ENCODE results near the gene RETSAT. TPM values are rescaled to one million over a fixed set of nuclear protein-coding genes. Genes with fewer than 3 reads are reported as not detected.

Gene RETSAT
- polyA plus RNA-seq, 2 of the 4 experiments (the other 2 are of a cell fraction): 42.3 to 51.6 TPM

DNA sequence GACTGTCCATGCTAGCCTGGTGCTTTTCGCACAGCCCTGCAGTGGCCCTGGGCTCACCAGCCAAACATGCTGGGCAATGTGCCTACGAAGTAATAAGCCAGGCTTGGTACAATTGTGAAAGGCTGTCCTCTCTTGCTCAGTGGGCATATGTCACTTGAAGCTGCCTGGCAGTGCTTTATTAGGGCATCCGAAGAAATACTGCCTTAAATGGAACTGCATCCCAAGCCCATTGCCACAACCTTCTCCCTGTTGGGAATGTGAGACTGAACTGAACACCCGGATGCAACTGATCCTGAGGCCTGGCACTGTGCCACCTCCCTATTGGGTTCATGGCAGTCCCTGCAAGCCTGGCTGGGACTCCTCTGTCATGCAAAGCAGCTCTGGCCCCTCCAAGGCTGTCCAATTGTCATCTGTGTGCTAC, 39.9 kb upstream of the RETSAT start:
- ChIA-PET POLR2A (no interaction called here), CTCF (interaction anchor here (0.6 to 8.4 kb wide), 6 partner anchors 9 to 158 kb away, joined by 3 to 189 read pairs (median 5); no protein-coding TSS in a partner anchor)
- WGBS (ENCODE audit: missing lambda C conversion rate): 94% methylated on average over 4 of the region's 4 CpGs
- no peak overlapping the region for H3K4me3 ChIP-seq
- no peak for ATAC-seq
- H3K27ac ChIP-seq: no peak overlapping the region
- no peak for FAIRE-seq
- H3K9me3 ChIP-seq: no peaks in the 10 kb centered on the region
- DNase-seq (ENCODE audit: low read depth in 1 of 2, low spot score in 1 of 2): no peak
- H3K4me1 ChIP-seq: peaks cover 6% of the 10 kb centered on the region; the same call in 2 of the 3 replicates
- H3K4me2 ChIP-seq: no peak overlapping the region
- TF ChIP-seq, protein P1, sequence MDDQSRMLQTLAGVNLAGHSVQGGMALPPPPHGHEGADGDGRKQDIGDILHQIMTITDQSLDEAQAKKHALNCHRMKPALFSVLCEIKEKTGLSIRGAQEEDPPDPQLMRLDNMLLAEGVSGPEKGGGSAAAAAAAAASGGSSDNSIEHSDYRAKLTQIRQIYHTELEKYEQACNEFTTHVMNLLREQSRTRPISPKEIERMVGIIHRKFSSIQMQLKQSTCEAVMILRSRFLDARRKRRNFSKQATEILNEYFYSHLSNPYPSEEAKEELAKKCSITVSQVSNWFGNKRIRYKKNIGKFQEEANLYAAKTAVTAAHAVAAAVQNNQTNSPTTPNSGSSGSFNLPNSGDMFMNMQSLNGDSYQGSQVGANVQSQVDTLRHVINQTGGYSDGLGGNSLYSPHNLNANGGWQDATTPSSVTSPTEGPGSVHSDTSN (IDR thresholded peaks at IDR 0.05): no peak
- TF ChIP-seq HOXB13 (CRISPR knock-in tag; IDR thresholded peaks at IDR 0.05; ENCODE audit: low read depth): no peak
- TF ChIP-seq HDAC2 (IDR thresholded peaks at IDR 0.05): no peak
- TF ChIP-seq JUNB (IDR thresholded peaks at IDR 0.05): no peak
- no peak for TF ChIP-seq GATA3 (IDR thresholded peaks at IDR 0.05; ENCODE audit: borderline replicate concordance)
- TF ChIP-seq, protein P2, sequence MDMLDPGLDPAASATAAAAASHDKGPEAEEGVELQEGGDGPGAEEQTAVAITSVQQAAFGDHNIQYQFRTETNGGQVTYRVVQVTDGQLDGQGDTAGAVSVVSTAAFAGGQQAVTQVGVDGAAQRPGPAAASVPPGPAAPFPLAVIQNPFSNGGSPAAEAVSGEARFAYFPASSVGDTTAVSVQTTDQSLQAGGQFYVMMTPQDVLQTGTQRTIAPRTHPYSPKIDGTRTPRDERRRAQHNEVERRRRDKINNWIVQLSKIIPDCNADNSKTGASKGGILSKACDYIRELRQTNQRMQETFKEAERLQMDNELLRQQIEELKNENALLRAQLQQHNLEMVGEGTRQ (IDR thresholded peaks at IDR 0.05): no peak
- no peak for TF ChIP-seq NFE2L2 (conservative IDR thresholded peaks at IDR 0.05; ENCODE audit: low read length)
- no peak for TF ChIP-seq MYC (IDR thresholded peaks at IDR 0.05; ENCODE audit: borderline replicate concordance, low read length)
- TF ChIP-seq, protein P3, sequence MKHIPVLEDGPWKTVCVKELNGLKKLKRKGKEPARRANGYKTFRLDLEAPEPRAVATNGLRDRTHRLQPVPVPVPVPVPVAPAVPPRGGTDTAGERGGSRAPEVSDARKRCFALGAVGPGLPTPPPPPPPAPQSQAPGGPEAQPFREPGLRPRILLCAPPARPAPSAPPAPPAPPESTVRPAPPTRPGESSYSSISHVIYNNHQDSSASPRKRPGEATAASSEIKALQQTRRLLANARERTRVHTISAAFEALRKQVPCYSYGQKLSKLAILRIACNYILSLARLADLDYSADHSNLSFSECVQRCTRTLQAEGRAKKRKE (CRISPR knock-in tag; IDR thresholded peaks at IDR 0.05; ENCODE audit: low read depth): no peak
- TF ChIP-seq, protein P4, sequence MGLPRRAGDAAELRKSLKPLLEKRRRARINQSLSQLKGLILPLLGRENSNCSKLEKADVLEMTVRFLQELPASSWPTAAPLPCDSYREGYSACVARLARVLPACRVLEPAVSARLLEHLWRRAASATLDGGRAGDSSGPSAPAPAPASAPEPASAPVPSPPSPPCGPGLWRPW (IDR thresholded peaks at IDR 0.05): no peak
- no peak for TF ChIP-seq RNF2 (IDR thresholded peaks at IDR 0.05; ENCODE audit: borderline replicate concordance, low read depth)
- TF ChIP-seq, protein P5, sequence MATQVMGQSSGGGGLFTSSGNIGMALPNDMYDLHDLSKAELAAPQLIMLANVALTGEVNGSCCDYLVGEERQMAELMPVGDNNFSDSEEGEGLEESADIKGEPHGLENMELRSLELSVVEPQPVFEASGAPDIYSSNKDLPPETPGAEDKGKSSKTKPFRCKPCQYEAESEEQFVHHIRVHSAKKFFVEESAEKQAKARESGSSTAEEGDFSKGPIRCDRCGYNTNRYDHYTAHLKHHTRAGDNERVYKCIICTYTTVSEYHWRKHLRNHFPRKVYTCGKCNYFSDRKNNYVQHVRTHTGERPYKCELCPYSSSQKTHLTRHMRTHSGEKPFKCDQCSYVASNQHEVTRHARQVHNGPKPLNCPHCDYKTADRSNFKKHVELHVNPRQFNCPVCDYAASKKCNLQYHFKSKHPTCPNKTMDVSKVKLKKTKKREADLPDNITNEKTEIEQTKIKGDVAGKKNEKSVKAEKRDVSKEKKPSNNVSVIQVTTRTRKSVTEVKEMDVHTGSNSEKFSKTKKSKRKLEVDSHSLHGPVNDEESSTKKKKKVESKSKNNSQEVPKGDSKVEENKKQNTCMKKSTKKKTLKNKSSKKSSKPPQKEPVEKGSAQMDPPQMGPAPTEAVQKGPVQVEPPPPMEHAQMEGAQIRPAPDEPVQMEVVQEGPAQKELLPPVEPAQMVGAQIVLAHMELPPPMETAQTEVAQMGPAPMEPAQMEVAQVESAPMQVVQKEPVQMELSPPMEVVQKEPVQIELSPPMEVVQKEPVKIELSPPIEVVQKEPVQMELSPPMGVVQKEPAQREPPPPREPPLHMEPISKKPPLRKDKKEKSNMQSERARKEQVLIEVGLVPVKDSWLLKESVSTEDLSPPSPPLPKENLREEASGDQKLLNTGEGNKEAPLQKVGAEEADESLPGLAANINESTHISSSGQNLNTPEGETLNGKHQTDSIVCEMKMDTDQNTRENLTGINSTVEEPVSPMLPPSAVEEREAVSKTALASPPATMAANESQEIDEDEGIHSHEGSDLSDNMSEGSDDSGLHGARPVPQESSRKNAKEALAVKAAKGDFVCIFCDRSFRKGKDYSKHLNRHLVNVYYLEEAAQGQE (IDR thresholded peaks at IDR 0.05): no peak
- TF ChIP-seq, protein P6, sequence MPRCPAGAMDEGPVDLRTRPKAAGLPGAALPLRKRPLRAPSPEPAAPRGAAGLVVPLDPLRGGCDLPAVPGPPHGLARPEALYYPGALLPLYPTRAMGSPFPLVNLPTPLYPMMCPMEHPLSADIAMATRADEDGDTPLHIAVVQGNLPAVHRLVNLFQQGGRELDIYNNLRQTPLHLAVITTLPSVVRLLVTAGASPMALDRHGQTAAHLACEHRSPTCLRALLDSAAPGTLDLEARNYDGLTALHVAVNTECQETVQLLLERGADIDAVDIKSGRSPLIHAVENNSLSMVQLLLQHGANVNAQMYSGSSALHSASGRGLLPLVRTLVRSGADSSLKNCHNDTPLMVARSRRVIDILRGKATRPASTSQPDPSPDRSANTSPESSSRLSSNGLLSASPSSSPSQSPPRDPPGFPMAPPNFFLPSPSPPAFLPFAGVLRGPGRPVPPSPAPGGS (IDR thresholded peaks at IDR 0.05): no peak
- TF ChIP-seq JUN (IDR thresholded peaks at IDR 0.05): no peak

DNA sequence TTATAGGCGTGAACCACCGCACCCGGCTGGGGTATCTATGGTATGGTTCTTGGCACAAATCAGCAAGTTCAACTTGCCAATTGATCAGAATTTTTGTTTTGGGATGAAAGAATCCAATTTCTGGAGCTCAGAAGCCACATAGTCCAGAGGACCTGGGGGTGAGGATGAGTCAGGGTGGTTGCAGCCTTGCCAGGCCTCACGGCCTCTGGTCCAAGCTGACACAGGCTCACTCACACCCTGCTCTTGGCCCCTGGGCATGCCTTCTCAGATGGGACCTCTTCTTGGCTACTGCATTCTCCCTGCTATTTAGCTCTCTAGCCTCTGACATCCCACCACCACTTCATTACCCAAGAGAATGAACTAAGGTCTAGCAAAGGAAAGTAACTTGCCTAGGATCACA, 39.5 kb upstream of the RETSAT start:
- ChIA-PET POLR2A (no interaction called here), CTCF (interaction anchor here (0.6 to 8.4 kb wide), 6 partner anchors 10 to 159 kb away, joined by 3 to 189 read pairs (median 5); no protein-coding TSS in a partner anchor)
- Histone ChIP-seq H3K4me1 (peaks cover 6% of the 10 kb centered on the region; the same call in 2 of the 3 replicates), H3K4me3 (no peak overlapping the region), H3K27ac (no peak overlapping the region), H3K4me2 (no peak overlapping the region), H3K9me3 (no peaks in the 10 kb centered on the region)
- DNase-seq (ENCODE audit: low read depth in 1 of 2, low spot score in 1 of 2) (no peak), FAIRE-seq (no peak), ATAC-seq (no peak)
- 86% methylated on average over 4 of the region's 4 CpGs for WGBS (ENCODE audit: missing lambda C conversion rate)
- TF ChIP-seq, protein P2 (IDR thresholded peaks at IDR 0.05): no peak
- no peak for TF ChIP-seq GATA3 (IDR thresholded peaks at IDR 0.05; ENCODE audit: borderline replicate concordance)
- TF ChIP-seq RNF2 (IDR thresholded peaks at IDR 0.05; ENCODE audit: borderline replicate concordance, low read depth): no peak
- TF ChIP-seq MYC (IDR thresholded peaks at IDR 0.05; ENCODE audit: borderline replicate concordance, low read length): no peak
- TF ChIP-seq, protein P7, sequence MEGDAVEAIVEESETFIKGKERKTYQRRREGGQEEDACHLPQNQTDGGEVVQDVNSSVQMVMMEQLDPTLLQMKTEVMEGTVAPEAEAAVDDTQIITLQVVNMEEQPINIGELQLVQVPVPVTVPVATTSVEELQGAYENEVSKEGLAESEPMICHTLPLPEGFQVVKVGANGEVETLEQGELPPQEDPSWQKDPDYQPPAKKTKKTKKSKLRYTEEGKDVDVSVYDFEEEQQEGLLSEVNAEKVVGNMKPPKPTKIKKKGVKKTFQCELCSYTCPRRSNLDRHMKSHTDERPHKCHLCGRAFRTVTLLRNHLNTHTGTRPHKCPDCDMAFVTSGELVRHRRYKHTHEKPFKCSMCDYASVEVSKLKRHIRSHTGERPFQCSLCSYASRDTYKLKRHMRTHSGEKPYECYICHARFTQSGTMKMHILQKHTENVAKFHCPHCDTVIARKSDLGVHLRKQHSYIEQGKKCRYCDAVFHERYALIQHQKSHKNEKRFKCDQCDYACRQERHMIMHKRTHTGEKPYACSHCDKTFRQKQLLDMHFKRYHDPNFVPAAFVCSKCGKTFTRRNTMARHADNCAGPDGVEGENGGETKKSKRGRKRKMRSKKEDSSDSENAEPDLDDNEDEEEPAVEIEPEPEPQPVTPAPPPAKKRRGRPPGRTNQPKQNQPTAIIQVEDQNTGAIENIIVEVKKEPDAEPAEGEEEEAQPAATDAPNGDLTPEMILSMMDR (IDR thresholded peaks at IDR 0.05): no peak
- no peak for TF ChIP-seq POLR2AphosphoS2 (conservative IDR thresholded peaks at IDR 0.05; ENCODE audit: low read length)
- no peak for TF ChIP-seq RARB (CRISPR knock-in tag; IDR thresholded peaks at IDR 0.05)
- TF ChIP-seq ESRRA (IDR thresholded peaks at IDR 0.05; ENCODE audit: borderline replicate concordance, low read length): no peak
- TF ChIP-seq, protein P1 (IDR thresholded peaks at IDR 0.05): no peak
- no peak for TF ChIP-seq TFCP2L1 (CRISPR knock-in tag; IDR thresholded peaks at IDR 0.05)
- TF ChIP-seq, protein P8, sequence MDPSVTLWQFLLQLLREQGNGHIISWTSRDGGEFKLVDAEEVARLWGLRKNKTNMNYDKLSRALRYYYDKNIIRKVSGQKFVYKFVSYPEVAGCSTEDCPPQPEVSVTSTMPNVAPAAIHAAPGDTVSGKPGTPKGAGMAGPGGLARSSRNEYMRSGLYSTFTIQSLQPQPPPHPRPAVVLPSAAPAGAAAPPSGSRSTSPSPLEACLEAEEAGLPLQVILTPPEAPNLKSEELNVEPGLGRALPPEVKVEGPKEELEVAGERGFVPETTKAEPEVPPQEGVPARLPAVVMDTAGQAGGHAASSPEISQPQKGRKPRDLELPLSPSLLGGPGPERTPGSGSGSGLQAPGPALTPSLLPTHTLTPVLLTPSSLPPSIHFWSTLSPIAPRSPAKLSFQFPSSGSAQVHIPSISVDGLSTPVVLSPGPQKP (IDR thresholded peaks at IDR 0.05; ENCODE audit: low read depth, low read length): no peak
- TF ChIP-seq NFE2L2 (conservative IDR thresholded peaks at IDR 0.05; ENCODE audit: low read length): no peak
- no peak for TF ChIP-seq HOXB5 (CRISPR knock-in tag; IDR thresholded peaks at IDR 0.05)
- no peak for TF ChIP-seq POLR2A (IDR thresholded peaks at IDR 0.05; ENCODE audit: low read length)

Measured in A549 (cell line).